GM18868 (cell line): Measurements from ENCODE around the gene ITSN2.
"Not testable (repeated sequence)": the region's sequence is repeated elsewhere in the genome, so short reads cannot be mapped to it uniquely, and the experiment has no call there.

Source experiments
- ATAC-seq: cut with Tn5 transposase; IDR thresholded peaks from one replicate; pipeline ENCODE4 v1.9.1; 2021; ENCODE audit warnings: mild to moderate bottlenecking, moderate library complexity; ENCODE audit not compliant: unreplicated experiment

The ITSN2 gene

GRCh38 chr2:24365051-24365450 is 4.7 kb upstream of the ITSN2 start:
- no peak for ATAC-seq

GRCh38 chr2:24363301-24363700 is 3.0 kb upstream of the ITSN2 start:
- ATAC-seq = no peak

- no peak for ATAC-seq
Measured at GRCh38 chr2:24362253-24362652, 1.9 kb upstream of the ITSN2 start.

GRCh38 chr2:24360963-24361330 is 611 bp upstream of the ITSN2 start:
- no peak for ATAC-seq

- peak; percentile 2 for ATAC-seq
Measured at GRCh38 chr2:24359129-24360049, 947 bp downstream of the ITSN2 start.

GRCh38 chr2:24357767-24358166 is 2.6 kb downstream of the ITSN2 start:
- ATAC-seq = not testable (repeated sequence)

GRCh38 chr2:24357115-24357514 is 3.2 kb downstream of the ITSN2 start:
- ATAC-seq = not testable (repeated sequence)

- no peak for ATAC-seq
Measured at GRCh38 chr2:24354957-24355356, 5.4 kb downstream of the ITSN2 start.

- ATAC-seq = no peak
Measured at GRCh38 chr2:24354395-24354794, 5.9 kb downstream of the ITSN2 start.

- no peak for ATAC-seq
Measured at GRCh38 chr2:24353973-24354372, 6.4 kb downstream of the ITSN2 start.

- no peak for ATAC-seq
Measured at GRCh38 chr2:24353364-24353763, 7.0 kb downstream of the ITSN2 start.

GRCh38 chr2:24352664-24353063 is 7.7 kb downstream of the ITSN2 start:
- no peak for ATAC-seq

- no peak for ATAC-seq
Measured at GRCh38 chr2:24351981-24352380, 8.4 kb downstream of the ITSN2 start.

GRCh38 chr2:24351627-24351938 is 8.8 kb downstream of the ITSN2 start:
- no peak for ATAC-seq

GRCh38 chr2:24350826-24351626 is 9.3 kb downstream of the ITSN2 start:
- no peak for ATAC-seq

GRCh38 chr2:24349097-24349496 is 11.2 kb downstream of the ITSN2 start:
- no peak for ATAC-seq

- ATAC-seq = no peak
Measured at GRCh38 chr2:24345937-24346336, 14.4 kb downstream of the ITSN2 start.

GRCh38 chr2:24343225-24343882 is 17.0 kb downstream of the ITSN2 start:
- ATAC-seq = peak; percentile 79

GRCh38 chr2:24342110-24342910 is 18.0 kb downstream of the ITSN2 start:
- no peak for ATAC-seq

- no peak for ATAC-seq
Measured at GRCh38 chr2:24339856-24340262, 20.5 kb downstream of the ITSN2 start.

GRCh38 chr2:24339098-24339497 is 21.2 kb downstream of the ITSN2 start:
- not testable (repeated sequence) for ATAC-seq
